NB4 (cell line): ENCODE measurements around the gene PLCH1.

Experiments used
- DNase-seq: peaks from one replicate; pipeline ENCODE4 v3.0.0; 2010; ENCODE audit warnings: low read depth
- H3K4me3 ChIP-seq: one replicate; pipeline ENCODE4 v1.5.1; 2011; ENCODE audit warnings: mild to moderate bottlenecking, low read depth, low read length, moderate library complexity
- CTCF ChIP-seq: IDR thresholded peaks from one replicate; pipeline ENCODE4 v1.5.1; 2012; ENCODE audit warnings: low read depth, low read length
- MAX ChIP-seq: IDR thresholded peaks from 2 replicates; pipeline ENCODE4 v1.6.1; 2011; ENCODE audit warnings: low read depth, low read length
- MYC ChIP-seq: IDR thresholded peaks from 2 replicates; pipeline ENCODE4 v1.6.1; 2011; ENCODE audit warnings: low read depth, low read length
- POLR2A ChIP-seq: IDR thresholded peaks from 2 replicates; pipeline ENCODE4 v1.6.1; 2011; ENCODE audit warnings: mild to moderate bottlenecking; ENCODE audit not compliant: insufficient read length; ENCODE audit errors: extremely low read depth

Gene PLCH1

GRCh38 chr3:155391551-155391958 is 353.3 kb downstream of the PLCH1 start:
- no peak for DNase-seq
- H3K4me3 ChIP-seq: no peak overlapping the region
- TF ChIP-seq POLR2A (no peak), CTCF (no peak), MAX (no peak), MYC (no peak)

- DNase-seq: no peak
- no peak overlapping the region for H3K4me3 ChIP-seq
- TF ChIP-seq MAX (no peak), MYC (no peak), CTCF (no peak), POLR2A (no peak)
Observed at GRCh38 chr3:155391104-155391503, 353.8 kb downstream of the PLCH1 start.

GRCh38 chr3:155390351-155390750 is 354.5 kb downstream of the PLCH1 start:
- H3K4me3 ChIP-seq: no peak overlapping the region
- no peak for TF ChIP-seq MYC
- TF ChIP-seq CTCF: no peak
- TF ChIP-seq POLR2A: no peak
- TF ChIP-seq MAX: no peak
- DNase-seq: no peak

GRCh38 chr3:155388417-155388816 is 356.5 kb downstream of the PLCH1 start:
- no peak for DNase-seq
- TF ChIP-seq MYC (no peak), POLR2A (no peak), CTCF (no peak), MAX (no peak)
- H3K4me3 ChIP-seq: no peak overlapping the region

- no peak for TF ChIP-seq MYC
- TF ChIP-seq MAX: no peak
- TF ChIP-seq POLR2A: no peak
- TF ChIP-seq CTCF: no peak
- DNase-seq: no peak
- H3K4me3 ChIP-seq: no peak overlapping the region
Observed at GRCh38 chr3:155387571-155387970, 357.3 kb downstream of the PLCH1 start.

GRCh38 chr3:155386919-155387318 is 358.0 kb downstream of the PLCH1 start:
- no peak overlapping the region for H3K4me3 ChIP-seq
- no peak for DNase-seq
- TF ChIP-seq POLR2A: no peak
- no peak for TF ChIP-seq MAX
- no peak for TF ChIP-seq MYC
- no peak for TF ChIP-seq CTCF
